ENCODE data around the gene SLC2A13. TPM values are rescaled to one million over a fixed set of nuclear protein-coding genes. Genes with fewer than 3 reads are reported as not detected.
"Not testable (repeated sequence)": the region's sequence is repeated elsewhere in the genome, so short reads cannot be mapped to it uniquely, and the experiment has no call there.

SLC2A13 gene
- total RNA-seq, 1 experiment from 2014 or later, result 1.5 TPM

DNA sequence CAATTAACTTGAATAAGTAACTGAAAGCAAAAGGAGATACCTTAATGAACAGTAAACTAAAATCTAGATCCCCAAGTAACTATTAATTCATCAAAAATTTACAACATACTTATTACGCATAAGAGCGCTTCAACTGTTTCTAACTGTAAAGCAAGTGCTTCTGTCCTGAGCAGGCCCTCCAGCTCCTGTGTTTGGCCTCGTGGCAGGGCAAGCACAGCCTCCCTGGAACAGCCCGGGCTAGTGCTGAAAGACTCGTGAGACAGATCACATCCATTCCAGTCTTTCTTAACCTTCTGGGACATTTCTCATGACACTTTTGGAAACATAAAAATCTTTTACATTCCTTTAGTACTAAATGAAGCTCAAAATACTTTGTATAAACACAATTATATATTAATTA, 307.5 kb downstream of the SLC2A13 start:
- DNase-seq (ENCODE audit: low spot score), result no peak
- in situ Hi-C loops (cut with HindIII; ENCODE audit: low sequenced_read_pairs), result no loop called here

DNA sequence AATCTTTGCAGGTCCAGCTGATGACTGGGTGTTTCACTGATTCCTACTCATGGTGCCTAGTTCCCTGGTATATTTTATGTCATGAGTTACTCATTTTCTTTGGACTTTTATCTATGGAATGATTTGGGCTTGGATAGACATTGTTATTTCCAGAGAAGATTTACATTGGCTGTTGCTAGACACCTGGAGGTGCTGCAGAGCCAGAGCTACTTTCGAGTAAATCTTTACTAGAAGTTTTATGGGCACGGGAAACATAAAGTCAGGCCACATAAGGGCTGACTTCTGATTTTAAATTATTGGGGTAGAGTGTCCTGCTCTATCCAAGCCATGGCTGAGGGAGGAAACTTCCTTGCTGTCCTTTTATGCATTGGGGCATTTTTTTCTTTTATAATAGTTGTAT, 310.4 kb downstream of the SLC2A13 start:
- no peak for DNase-seq (ENCODE audit: low spot score)
- in situ Hi-C loops (cut with HindIII; ENCODE audit: low sequenced_read_pairs), result no loop called here

DNA sequence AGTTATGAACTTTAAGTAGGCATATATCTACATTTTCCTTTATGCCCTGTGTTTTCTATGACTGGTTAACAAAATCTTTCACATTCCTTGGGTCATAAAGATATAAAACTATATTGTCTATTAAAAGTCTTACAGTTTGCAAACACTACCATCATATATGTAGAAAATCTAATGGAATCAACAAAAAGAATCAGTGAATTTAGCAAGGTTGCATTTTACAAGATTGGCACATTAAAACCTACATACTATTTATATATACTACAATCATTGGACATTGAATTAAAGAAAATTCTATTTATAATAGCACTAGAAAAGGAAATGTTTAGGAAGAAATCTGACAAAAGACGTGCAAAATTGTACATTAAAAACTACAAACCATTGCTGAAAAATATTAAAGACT, 312.9 kb downstream of the SLC2A13 start:
- in situ Hi-C loops (cut with HindIII; ENCODE audit: low sequenced_read_pairs), result no loop called here
- DNase-seq (ENCODE audit: low spot score), result no peak

DNA sequence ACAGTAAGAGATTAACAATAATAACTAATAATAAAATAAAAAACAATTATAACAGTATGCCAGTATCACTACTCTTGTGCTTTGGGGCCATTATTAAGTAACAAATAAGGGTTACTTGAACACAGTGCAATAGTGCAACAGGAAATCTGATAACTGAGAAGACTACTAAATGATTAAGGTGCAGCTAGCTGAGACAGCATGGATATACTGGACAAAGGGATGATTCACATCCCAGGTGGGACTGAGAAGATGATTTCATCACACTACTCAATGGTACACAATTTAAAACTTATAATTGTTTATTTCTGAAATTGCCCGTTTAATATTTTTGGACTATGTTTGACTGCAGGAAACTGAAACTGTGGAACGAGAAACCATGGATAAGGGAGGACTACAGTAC, 317.6 kb downstream of the SLC2A13 start:
- no peak for DNase-seq (ENCODE audit: low spot score)
- in situ Hi-C loops (cut with HindIII; ENCODE audit: low sequenced_read_pairs), result no loop called here

DNA sequence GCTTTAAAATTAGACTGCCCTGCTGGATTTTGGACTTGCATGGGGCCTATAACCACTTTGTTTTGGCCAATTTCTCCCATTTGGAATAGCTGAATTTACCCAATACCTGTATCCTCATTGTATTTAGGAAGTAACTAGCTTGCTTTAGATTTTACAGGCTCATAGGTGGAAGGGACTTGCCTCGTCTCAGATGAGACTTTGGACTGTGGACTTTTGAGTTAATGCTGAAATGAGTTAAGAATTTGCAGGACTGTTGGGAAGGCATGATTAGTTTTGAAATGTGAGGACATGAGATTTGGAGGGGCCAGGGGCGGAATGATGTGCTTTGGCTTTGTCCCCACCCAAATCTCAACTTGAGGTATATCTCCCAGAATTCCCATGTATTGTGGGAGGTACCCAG, 320.1 kb downstream of the SLC2A13 start:
- in situ Hi-C loops (cut with HindIII; ENCODE audit: low sequenced_read_pairs); DNase-seq (ENCODE audit: low spot score): not testable (repeated sequence)

DNA sequence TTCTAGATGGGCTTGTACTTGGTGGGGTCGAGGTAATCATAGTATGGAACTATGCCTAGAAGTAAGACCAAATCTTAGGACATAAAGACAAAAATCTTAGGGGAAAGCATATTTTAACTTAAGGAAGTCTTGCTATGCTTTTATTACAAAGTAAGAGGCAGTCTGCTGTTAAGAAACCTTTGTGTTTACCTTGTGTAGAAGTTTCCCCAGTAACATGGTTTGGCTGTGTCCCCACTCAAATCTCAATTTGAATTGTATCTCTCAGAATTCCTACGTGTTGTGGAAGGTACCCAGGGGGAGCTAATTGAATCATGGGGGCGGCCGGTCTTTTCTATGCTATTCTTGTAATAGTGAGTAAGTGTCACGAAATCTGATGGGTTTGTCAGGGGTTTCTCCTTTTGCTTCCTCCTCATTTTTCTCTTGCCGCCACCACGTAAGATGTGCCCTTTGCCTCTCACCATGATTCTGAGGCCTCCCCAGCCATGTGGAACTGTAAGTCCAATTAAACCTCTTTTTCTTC, 323.8 kb downstream of the SLC2A13 start:
- DNase-seq (ENCODE audit: low spot score), result no peak
- in situ Hi-C loops (cut with HindIII; ENCODE audit: low sequenced_read_pairs), result no loop called here

DNA sequence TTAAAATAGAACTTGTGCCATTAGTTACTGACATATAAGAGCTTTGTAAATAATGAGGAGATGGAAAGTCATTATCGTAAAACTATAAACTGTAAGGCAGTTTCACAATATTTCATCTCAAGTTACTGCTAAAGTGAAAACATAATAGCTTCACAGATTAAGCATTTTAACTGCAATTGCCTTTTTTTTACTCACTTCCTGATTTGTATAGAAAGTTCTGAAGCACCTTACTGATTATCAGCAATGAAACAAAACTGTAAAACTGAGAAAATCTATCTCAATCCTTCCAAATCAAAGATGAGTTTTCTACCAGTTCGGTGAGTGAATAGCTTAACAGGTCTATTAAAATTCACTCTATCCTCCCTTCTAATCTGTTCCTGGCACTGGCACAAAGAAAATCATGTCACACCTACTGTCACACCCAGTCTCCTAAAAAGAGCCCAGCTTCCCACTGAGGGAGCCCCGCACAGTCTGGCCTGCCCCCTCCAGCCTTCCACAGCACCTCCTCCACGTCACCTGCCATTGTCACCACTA, 324.9 kb downstream of the SLC2A13 start:
- DNase-seq (ENCODE audit: low spot score), result peak; percentile 10
- in situ Hi-C loops (cut with HindIII; ENCODE audit: low sequenced_read_pairs), result no loop called here

DNA sequence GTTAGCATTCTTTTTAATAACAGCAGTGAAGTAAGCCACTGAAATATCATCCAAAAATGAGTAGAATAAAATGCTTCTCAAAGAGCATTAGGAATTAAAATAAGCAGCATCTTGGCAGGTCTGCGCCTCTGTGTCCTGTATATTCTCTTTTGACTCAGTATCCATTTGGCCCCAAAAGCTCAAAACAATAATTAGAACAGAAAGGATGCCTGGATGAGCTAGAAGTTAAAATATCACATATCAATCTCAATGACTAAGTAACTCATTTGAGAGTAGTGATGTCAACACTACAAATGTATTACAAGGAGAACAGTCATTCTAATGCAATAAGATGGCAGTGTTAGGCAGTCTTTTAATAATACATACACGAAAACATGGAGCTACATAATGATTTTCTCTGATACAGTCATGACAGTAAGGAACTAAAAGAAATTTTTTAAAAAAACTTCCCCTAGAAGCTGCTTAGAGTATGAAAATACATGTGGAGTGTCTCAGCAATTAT, 325.4 kb downstream of the SLC2A13 start:
- in situ Hi-C loops (cut with HindIII; ENCODE audit: low sequenced_read_pairs), result no loop called here
- no peak for DNase-seq (ENCODE audit: low spot score)

DNA sequence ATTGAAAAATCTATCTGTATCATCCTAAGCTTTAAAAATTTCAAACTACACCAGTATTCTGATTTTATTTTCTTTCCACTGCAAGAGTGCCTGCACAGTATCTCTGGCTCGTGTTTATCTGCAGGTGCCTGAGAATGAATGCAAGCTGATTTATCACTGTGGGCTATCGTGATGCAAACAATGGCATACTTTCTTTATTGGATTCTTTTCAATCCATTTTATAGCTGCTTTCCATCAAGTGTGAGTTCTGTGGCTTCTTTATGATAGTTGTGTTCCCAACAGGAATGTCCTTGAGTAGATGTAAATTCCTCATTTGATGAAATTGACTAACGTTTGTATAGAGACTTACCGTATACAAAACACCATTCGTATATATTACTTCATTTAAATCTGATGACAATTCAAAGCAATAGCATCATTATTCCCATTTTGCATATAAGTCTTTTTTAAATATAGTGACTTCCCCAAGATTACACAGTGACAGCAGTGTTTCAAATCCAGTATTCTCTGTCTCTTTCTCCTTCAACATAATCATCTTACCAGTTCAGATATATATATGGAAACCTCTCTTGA, 326.0 kb downstream of the SLC2A13 start:
- no peak for DNase-seq (ENCODE audit: low spot score)
- in situ Hi-C loops (cut with HindIII; ENCODE audit: low sequenced_read_pairs), result no loop called here

DNA sequence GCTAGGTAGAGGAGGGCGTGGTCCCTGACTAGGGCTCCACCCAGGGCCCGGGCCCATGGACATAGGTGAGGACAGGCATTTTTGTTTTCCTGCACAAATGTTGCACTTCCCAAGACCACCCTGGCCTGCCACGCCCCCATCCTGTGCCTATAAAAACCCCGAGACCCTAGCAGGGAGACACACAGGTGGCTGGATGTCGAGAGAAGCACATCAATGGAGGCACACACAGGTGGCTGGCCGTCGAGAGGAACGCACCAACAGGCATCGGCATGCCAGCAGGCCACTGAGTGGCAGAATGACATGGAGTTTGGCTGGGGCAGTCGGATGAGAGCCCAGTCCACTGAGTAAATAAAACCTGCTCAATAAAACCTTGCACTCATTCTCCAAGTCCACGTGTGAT, 328.4 kb downstream of the SLC2A13 start:
- DNase-seq (ENCODE audit: low spot score), result no peak
- in situ Hi-C loops (cut with HindIII; ENCODE audit: low sequenced_read_pairs), result no loop called here

DNA sequence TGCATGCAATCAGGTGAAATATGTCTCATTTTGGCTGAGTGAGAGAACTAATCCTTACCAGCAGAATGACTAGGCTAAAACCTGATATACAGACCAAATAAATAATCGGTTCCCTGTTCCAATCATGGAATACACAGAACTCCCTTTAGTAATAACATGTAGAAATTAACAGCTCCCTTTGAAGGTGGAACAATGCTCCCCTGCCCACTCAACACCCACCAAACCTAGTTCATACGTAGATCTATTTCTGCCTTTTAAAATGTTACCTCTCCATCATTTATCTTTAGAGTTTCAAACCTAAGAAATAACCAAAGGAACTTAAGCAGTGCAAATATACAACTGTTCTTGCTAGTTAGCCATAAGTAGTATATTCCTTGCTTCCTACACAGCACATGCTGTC, 332.6 kb downstream of the SLC2A13 start:
- in situ Hi-C loops (cut with HindIII; ENCODE audit: low sequenced_read_pairs), result no loop called here
- no peak for DNase-seq (ENCODE audit: low spot score)

DNA sequence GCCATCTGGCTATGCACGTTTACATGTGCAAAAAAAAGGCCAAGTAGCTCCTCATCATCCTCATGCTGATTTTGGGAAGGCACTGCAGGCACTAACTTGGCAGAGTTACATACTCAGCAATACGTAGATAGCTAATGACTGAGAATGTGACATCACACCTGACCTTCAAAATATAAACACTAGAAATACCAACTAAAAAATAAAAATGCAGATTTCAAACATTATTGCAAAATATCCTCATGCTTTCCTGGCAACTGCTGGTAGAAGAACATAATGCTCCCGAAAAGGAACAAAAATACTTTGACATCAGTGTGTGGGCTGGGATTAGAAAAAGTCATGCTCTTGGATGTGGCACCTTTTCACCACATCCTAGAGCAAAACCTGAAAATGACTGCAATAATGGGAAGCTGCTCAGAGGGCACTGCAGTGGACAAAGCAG, 333.0 kb downstream of the SLC2A13 start:
- in situ Hi-C loops (cut with HindIII; ENCODE audit: low sequenced_read_pairs), result no loop called here

DNA sequence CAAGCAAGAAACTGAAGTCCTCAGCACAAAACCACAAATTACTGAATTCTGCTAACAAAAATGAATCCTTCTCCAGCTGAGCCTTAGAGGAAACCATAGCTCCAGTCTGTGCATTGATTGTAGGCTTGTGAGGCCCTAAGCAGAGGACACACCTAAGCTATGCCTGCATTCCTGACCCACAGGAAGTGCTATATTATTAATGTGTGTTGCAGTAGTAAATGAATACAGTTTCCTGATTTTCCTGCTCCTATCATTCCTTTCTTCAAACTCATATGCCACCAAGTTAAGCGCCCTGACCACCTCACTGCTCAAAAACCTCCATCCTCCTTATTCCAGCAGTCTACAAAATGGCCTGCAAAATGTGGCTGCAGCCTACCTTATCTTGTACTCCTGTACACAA, 334.4 kb downstream of the SLC2A13 start:
- in situ Hi-C loops (cut with HindIII; ENCODE audit: low sequenced_read_pairs), result no loop called here
- DNase-seq (ENCODE audit: low spot score), result no peak

More for the DNA sequence above, 333.0 kb downstream of the SLC2A13 start:
- DNase-seq (ENCODE audit: low spot score), result peak; percentile 76

DNA sequence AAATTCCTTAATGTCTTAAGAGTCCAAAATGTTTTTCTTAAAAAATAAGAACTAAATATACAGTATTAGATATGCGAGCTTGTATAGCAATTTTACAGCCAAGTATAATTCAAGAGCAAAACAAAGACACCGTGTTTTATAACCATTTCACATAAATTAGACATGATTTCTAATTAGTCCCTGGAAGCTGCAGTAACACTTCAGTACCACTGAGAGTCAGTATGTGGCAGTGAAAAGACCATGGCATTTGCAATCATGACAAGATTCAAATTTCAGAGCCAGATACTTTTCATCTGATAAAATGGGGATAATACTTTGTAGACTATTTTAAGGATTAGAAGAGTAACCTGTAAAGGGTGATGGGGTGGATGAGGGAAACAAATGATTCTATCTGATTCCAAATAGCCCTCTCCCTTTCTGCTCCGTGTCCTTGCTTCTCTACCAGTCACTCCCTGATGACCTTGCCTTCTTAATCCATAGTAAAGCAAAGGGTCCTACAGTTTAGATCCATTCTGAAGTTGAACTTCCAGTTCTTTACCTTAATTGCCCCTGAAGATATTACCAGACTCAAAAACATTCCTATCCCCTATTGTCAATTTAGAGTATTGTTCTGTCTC, 340.8 kb downstream of the SLC2A13 start:
- in situ Hi-C loops (cut with HindIII; ENCODE audit: low sequenced_read_pairs), result no loop called here
- DNase-seq (ENCODE audit: low spot score), result peak; percentile 57

DNA sequence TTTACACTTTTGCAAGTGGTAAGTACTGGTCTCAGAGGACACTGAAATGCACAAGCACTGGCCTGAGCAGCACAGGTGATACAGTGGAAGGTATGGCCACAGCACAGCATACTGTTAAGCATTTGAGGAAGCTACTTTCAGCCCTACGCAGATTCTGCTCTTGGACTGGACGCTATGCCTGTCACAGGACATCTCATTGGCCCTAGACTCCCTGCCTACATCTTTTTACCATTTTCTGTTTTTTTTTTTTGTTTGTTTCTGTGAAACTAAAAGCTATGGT, 342.1 kb downstream of the SLC2A13 start:
- in situ Hi-C loops (cut with HindIII; ENCODE audit: low sequenced_read_pairs), result no loop called here
- no peak for DNase-seq (ENCODE audit: low spot score)

DNA sequence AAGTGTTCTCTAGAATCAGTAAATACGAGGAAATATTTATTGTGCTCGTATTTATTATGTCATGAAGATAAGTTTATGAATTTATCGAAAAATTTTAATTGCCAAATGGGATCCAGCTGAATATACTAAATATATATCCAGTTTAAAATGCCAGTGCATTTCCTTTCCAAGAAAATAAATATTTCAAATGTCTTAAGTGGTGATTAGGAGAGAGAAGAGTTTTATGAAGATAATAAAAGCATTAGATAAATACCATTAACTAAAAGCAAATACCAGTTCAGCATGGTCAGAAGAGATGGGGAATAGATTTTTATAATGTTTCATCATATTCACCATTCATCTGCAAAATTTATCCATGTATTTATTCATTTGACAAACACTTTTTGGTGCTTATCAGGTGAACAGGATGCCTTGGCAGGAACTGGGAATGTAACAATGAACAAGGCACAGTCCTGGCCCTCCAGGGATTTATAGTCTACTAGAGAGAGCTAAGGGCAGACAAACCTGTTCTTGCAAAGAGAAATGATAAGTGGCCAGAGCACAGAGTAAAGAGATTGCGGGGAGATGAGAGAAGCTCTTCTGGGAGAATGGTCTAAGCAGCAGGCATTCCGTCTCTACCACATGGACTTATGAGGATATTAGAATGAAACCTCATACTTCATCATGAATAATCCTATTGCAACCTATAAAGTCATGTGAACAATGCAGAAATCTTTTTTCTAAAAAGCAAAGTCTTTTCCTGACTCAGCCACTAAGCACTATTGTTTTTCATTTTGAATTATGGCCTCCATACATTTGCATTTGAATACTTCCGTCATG, 342.6 kb downstream of the SLC2A13 start:
- in situ Hi-C loops (cut with HindIII; ENCODE audit: low sequenced_read_pairs), result no loop called here
- DNase-seq (ENCODE audit: low spot score), result no peak

DNA sequence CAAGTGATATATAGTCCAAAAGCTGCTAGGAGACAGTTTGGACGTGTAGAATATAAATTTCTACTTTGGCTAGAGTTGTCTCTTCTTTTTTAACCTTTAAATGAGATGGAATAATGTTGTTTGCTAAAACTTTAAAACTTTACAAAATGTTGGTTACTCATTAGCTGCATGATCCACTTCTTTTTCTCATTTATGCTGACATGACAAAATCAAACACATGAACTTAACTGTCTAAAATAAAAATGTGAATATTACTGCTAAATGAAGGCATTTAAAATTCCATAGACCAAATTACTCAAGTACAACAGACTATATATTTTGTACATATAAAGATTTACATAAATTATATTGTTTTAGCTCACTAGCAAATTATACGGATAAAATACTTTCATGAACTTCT, 350.4 kb downstream of the SLC2A13 start:
- no peak for DNase-seq (ENCODE audit: low spot score)
- in situ Hi-C loops (cut with HindIII; ENCODE audit: low sequenced_read_pairs), result no loop called here

DNA sequence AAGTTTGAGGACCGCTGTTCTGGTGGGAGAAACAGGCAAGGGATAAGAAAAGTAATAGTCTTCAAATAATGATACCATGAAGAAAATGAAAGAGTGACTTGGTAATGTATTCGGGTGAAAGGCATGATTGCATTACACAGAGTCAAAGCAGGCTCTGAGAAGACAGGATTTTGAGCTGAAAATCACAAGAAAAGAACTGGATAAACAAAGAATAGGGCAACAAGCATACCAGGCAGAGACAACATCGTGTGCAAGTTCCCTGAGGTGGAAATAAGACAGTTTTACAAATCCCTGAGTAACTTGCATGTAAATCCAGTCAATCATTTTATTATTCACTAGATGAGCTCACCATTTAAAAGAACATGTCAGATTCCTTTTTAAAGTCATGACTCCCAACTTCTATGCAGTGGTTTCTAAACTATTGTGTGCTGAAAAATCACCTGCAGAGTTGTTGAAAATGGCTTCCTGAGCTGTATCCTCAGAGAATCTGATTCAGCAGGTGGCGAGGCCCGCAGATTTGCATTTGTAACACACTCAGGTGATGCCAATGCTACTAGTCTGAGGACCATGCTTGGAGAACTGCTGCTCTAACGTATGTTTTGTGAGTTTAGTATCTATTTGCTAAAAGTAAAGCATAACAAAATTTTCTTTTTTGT, 353.3 kb downstream of the SLC2A13 start:
- DNase-seq (ENCODE audit: low spot score), result no peak
- in situ Hi-C loops (cut with HindIII; ENCODE audit: low sequenced_read_pairs), result no loop called here

DNA sequence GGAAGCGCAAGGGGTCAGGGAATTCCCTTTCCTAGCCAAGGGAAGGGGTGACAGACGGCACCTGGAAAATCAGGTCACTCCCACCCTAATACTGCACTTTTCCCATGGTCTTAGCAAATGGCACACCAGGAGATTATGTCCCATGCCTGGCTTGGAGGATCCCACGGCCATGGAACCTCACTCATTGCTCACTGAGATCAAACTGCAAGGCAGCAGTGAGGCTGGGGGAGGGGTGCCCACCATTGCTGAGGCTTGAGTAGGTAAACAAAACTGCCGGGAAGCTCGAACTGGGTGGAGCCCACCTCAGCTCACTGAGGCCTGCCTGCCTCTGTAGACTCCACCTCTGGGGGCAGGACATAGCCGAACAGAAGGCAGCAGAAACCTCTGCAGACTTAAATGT, 359.7 kb downstream of the SLC2A13 start:
- DNase-seq (ENCODE audit: low spot score); in situ Hi-C loops (cut with HindIII; ENCODE audit: low sequenced_read_pairs): not testable (repeated sequence)

DNA sequence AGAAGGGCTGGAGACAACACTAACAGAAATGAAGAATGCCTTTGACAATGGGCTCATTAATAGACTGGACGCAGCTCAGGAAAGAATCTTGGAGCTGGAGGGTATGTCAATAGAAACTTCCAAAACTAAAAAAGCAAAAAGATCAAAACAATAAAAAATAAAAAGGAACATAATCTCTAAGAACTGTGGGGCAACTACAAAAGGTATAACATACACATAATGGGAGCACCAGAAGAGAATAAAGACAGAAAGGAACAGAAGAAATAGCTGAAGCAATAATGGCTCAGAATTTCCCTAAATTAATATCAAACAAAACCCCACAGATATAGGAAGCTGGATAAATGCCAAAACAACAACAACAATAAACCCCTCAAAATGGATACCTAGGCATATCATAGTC, 362.2 kb downstream of the SLC2A13 start:
- in situ Hi-C loops (cut with HindIII; ENCODE audit: low sequenced_read_pairs), result no loop called here

More for the DNA sequence above, 362.2 kb downstream of the SLC2A13 start:
- DNase-seq (ENCODE audit: low spot score), result no peak

Data from G401 (cell line).